WTC11 (cell line): ENCODE measurements around the gene CCSER2.
"Not testable (repeated sequence)": the region's sequence is repeated elsewhere in the genome, so short reads cannot be mapped to it uniquely, and the experiment has no call there.

Experiments used
- ESRRA ChIP-seq: sonication (generic); formaldehyde crosslinking; IDR thresholded peaks from 2 replicates; pipeline ENCODE4 v1.8.1; 2022; ENCODE audit warnings: mild to moderate bottlenecking, missing genetic modification reagents, borderline replicate concordance
- KAT7 ChIP-seq: sonication (generic); formaldehyde crosslinking; IDR thresholded peaks from 2 replicates; pipeline ENCODE4 v1.8.1; 2023; ENCODE audit warnings: missing genetic modification reagents, mild to moderate bottlenecking, borderline replicate concordance
- NFYB ChIP-seq: sonication (generic); formaldehyde crosslinking; conservative IDR thresholded peaks from 2 replicates; pipeline ENCODE4 v1.8.0; 2022; ENCODE audit warnings: low read depth, missing genetic modification reagents
- NR2C2 ChIP-seq: sonication (generic); formaldehyde crosslinking; IDR thresholded peaks from 2 replicates; pipeline ENCODE4 v1.8.0; 2022; ENCODE audit warnings: mild to moderate bottlenecking, missing genetic modification reagents
- NR3C1 ChIP-seq: sonication (generic); formaldehyde crosslinking; conservative IDR thresholded peaks from 2 replicates; pipeline ENCODE4 v1.8.1; 2023; ENCODE audit warnings: low read depth, mild to moderate bottlenecking, missing genetic modification reagents
- TF ChIP-seq, protein P1 (sequence below): fragments of 200-600 bp; IDR thresholded peaks from 2 replicates; pipeline ENCODE4 v1.8.0; 2022; ENCODE audit warnings: antibody characterized with exemption
- TF ChIP-seq, protein P2 (sequence below): sonication (generic); formaldehyde crosslinking; IDR thresholded peaks from 2 replicates; pipeline ENCODE4 v1.8.0; 2022; ENCODE audit warnings: mild to moderate bottlenecking, missing genetic modification reagents
- TF ChIP-seq, protein P3 (sequence below): sonication (generic); formaldehyde crosslinking; IDR thresholded peaks from 2 replicates; pipeline ENCODE4 v1.8.1; 2022; ENCODE audit warnings: low read depth, mild to moderate bottlenecking, moderate library complexity, missing genetic modification reagents, borderline replicate concordance
- TF ChIP-seq, protein P4 (sequence below): sonication (generic); formaldehyde crosslinking; IDR thresholded peaks from 2 replicates; pipeline ENCODE4 v1.8.1; 2023; ENCODE audit warnings: mild to moderate bottlenecking, moderate library complexity, missing genetic modification reagents
- TF ChIP-seq, protein P5 (sequence below): sonication (generic); formaldehyde crosslinking; IDR thresholded peaks from 2 replicates; pipeline ENCODE4 v1.8.1; 2022; ENCODE audit warnings: mild to moderate bottlenecking, moderate library complexity, missing genetic modification reagents

DNA sequence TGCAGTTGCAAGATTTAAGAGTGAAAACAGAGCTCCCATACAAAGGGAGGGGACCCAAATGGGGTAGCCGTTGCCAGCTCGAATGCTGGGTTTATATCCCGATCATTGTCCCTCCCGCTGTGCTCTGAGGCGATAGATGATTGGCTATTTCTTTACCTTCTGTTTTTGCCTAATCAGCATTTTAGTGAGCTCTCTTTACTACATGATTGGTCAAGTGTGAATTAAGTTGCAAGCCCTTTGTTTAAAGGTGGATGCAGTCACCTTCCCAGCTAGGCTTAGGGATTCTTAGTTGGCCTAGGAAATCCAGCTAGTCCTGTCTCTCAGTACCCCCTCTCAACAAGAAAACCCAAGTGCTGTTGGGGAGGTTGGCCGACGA lies 197.4 kb downstream of the CCSER2 start:
- TF ChIP-seq, protein P1, sequence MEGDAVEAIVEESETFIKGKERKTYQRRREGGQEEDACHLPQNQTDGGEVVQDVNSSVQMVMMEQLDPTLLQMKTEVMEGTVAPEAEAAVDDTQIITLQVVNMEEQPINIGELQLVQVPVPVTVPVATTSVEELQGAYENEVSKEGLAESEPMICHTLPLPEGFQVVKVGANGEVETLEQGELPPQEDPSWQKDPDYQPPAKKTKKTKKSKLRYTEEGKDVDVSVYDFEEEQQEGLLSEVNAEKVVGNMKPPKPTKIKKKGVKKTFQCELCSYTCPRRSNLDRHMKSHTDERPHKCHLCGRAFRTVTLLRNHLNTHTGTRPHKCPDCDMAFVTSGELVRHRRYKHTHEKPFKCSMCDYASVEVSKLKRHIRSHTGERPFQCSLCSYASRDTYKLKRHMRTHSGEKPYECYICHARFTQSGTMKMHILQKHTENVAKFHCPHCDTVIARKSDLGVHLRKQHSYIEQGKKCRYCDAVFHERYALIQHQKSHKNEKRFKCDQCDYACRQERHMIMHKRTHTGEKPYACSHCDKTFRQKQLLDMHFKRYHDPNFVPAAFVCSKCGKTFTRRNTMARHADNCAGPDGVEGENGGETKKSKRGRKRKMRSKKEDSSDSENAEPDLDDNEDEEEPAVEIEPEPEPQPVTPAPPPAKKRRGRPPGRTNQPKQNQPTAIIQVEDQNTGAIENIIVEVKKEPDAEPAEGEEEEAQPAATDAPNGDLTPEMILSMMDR, result not testable (repeated sequence)
- TF ChIP-seq NR3C1, KAT7, ESRRA, NR2C2, NFYB (CRISPR knock-in tag): not testable (repeated sequence)
- TF ChIP-seq, protein P2, sequence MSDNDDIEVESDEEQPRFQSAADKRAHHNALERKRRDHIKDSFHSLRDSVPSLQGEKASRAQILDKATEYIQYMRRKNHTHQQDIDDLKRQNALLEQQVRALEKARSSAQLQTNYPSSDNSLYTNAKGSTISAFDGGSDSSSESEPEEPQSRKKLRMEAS (CRISPR knock-in tag), result not testable (repeated sequence)
- TF ChIP-seq, protein P3, sequence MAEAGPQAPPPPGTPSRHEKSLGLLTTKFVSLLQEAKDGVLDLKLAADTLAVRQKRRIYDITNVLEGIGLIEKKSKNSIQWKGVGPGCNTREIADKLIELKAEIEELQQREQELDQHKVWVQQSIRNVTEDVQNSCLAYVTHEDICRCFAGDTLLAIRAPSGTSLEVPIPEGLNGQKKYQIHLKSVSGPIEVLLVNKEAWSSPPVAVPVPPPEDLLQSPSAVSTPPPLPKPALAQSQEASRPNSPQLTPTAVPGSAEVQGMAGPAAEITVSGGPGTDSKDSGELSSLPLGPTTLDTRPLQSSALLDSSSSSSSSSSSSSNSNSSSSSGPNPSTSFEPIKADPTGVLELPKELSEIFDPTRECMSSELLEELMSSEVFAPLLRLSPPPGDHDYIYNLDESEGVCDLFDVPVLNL (CRISPR knock-in tag), result not testable (repeated sequence)
- TF ChIP-seq, protein P4, sequence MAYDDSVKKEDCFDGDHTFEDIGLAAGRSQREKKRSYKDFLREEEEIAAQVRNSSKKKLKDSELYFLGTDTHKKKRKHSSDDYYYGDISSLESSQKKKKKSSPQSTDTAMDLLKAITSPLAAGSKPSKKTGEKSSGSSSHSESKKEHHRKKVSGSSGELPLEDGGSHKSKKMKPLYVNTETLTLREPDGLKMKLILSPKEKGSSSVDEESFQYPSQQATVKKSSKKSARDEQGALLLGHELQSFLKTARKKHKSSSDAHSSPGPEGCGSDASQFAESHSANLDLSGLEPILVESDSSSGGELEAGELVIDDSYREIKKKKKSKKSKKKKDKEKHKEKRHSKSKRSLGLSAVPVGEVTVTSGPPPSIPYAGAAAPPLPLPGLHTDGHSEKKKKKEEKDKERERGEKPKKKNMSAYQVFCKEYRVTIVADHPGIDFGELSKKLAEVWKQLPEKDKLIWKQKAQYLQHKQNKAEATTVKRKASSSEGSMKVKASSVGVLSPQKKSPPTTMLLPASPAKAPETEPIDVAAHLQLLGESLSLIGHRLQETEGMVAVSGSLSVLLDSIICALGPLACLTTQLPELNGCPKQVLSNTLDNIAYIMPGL (CRISPR knock-in tag), result not testable (repeated sequence)
- TF ChIP-seq, protein P5, sequence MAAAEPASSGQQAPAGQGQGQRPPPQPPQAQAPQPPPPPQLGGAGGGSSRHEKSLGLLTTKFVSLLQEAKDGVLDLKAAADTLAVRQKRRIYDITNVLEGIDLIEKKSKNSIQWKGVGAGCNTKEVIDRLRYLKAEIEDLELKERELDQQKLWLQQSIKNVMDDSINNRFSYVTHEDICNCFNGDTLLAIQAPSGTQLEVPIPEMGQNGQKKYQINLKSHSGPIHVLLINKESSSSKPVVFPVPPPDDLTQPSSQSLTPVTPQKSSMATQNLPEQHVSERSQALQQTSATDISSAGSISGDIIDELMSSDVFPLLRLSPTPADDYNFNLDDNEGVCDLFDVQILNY (CRISPR knock-in tag), result not testable (repeated sequence)
